Loucy (cell line): ENCODE measurements around the gene GPR137B.
"Not testable (repeated sequence)": the region's sequence is repeated elsewhere in the genome, so short reads cannot be mapped to it uniquely, and the experiment has no call there.

ENCODE experiments used
- H2AFZ ChIP-seq: fragments of 200-600 bp; sonication (generic); 2 replicates; pipeline ENCODE4 v1.6.0; 2016; ENCODE audit warnings: antibody characterized with exemption, mild to moderate bottlenecking, low read length, moderate library complexity
- H3F3A ChIP-seq: fragments of 200-600 bp; 2 replicates; pipeline ENCODE4 v1.6.0; 2016; ENCODE audit warnings: antibody characterized with exemption, low read depth, mild to moderate bottlenecking
- H3K27me3 ChIP-seq: fragments of 200-600 bp; sonication (generic); 2 replicates; pipeline ENCODE4 v1.6.1; 2014; ENCODE audit warnings: low read length, mild to moderate bottlenecking; ENCODE audit not compliant: insufficient read depth, poor library complexity, severe bottlenecking
- H3K36me3 ChIP-seq: fragments of 200-600 bp; sonication (generic); 2 replicates; pipeline ENCODE4 v1.6.1; 2016; ENCODE audit warnings: low read length; ENCODE audit not compliant: insufficient read depth
- H3K4me1 ChIP-seq: fragments of 200-600 bp; sonication (generic); 2 replicates; pipeline ENCODE4 v1.5.1; 2014; ENCODE audit warnings: low read length, mild to moderate bottlenecking; ENCODE audit not compliant: insufficient read depth, poor library complexity, severe bottlenecking
- H3K4me2 ChIP-seq: fragments of 200-600 bp; sonication (generic); 2 replicates; pipeline ENCODE4 v1.6.0; 2014; ENCODE audit warnings: antibody characterized with exemption, low read length, low read depth, mild to moderate bottlenecking; ENCODE audit not compliant: poor library complexity, severe bottlenecking
- H3K4me3 ChIP-seq: fragments of 200-600 bp; sonication (generic); 2 replicates; pipeline ENCODE4 v1.5.1; 2014; ENCODE audit warnings: low read length, mild to moderate bottlenecking, mixed read lengths; ENCODE audit not compliant: poor library complexity, severe bottlenecking
- H3K79me2 ChIP-seq: fragments of 200-600 bp; sonication (generic); 2 replicates; pipeline ENCODE4 v1.6.1; 2014; ENCODE audit warnings: low read length; ENCODE audit not compliant: insufficient read depth
- H3K9ac ChIP-seq: fragments of 200-600 bp; sonication (generic); 2 replicates; pipeline ENCODE4 v1.6.0; 2014; ENCODE audit warnings: mild to moderate bottlenecking, low read depth, low read length, moderate library complexity; ENCODE audit not compliant: poor library complexity, severe bottlenecking
- H3K9me2 ChIP-seq: fragments of 200-600 bp; sonication (generic); replicated peaks from 2 replicates; pipeline ENCODE4 v1.6.1; 2016; ENCODE audit warnings: low read depth, low read length, mixed read lengths
- H3K9me3 ChIP-seq: fragments of 200-600 bp; sonication (generic); 2 replicates; pipeline ENCODE4 v1.6.1; 2014; ENCODE audit warnings: mild to moderate bottlenecking, antibody characterized with exemption, low read length, low read depth; ENCODE audit not compliant: insufficient read depth
- H4K20me1 ChIP-seq: fragments of 200-600 bp; sonication (generic); 2 replicates; pipeline ENCODE4 v1.6.0; 2014; ENCODE audit warnings: antibody characterized with exemption, low read length, mild to moderate bottlenecking; ENCODE audit not compliant: insufficient read depth, poor library complexity, severe bottlenecking
- CTCF ChIP-seq: fragments of 200-600 bp; sonication (generic); conservative IDR thresholded peaks from 2 replicates; pipeline ENCODE4 v1.5.1; 2014; ENCODE audit warnings: mild to moderate bottlenecking, antibody characterized with exemption, low read length
- EZH2phosphoT487 ChIP-seq: fragments of 200-600 bp; IDR thresholded peaks from 2 replicates; pipeline ENCODE4 v1.6.1; 2018; ENCODE audit warnings: antibody characterized with exemption, mild to moderate bottlenecking, moderate library complexity, borderline replicate concordance

GPR137B gene

GRCh38 chr1:236185687-236186086 is 43.3 kb downstream of the GPR137B start:
- Histone ChIP-seq H4K20me1 (no peaks in the 10 kb centered on the region), H3K36me3 (no peaks in the 10 kb centered on the region), H3F3A (no peaks in the 10 kb centered on the region), H3K9ac (no peak overlapping the region), H3K27me3 (no peaks in the 10 kb centered on the region), H3K79me2 (no peaks in the 10 kb centered on the region), H3K9me2 (no peaks in the 10 kb centered on the region), H3K9me3 (no peaks in the 10 kb centered on the region), H3K4me2 (no peak overlapping the region), H3K4me3 (no peak overlapping the region), H2AFZ (no peak overlapping the region), H3K4me1 (no peaks in the 10 kb centered on the region)
- TF ChIP-seq EZH2phosphoT487 = no peak
- TF ChIP-seq CTCF = no peak

- not testable (repeated sequence) for H2AFZ ChIP-seq, H3K9me3 ChIP-seq, H3K4me2 ChIP-seq, H3K9me2 ChIP-seq, H3F3A ChIP-seq, H4K20me1 ChIP-seq, H3K4me1 ChIP-seq, H3K27me3 ChIP-seq, H3K9ac ChIP-seq, H3K4me3 ChIP-seq, H3K79me2 ChIP-seq, H3K36me3 ChIP-seq
These were observed 44.1 kb downstream of the GPR137B start for GRCh38 chr1:236186471-236186870.

GRCh38 chr1:236188084-236188483 is 45.7 kb downstream of the GPR137B start:
- H3K36me3 ChIP-seq, H3K27me3 ChIP-seq, H3K79me2 ChIP-seq, H4K20me1 ChIP-seq, H3K9ac ChIP-seq, H3K9me2 ChIP-seq, H3F3A ChIP-seq, H3K4me3 ChIP-seq, H3K4me2 ChIP-seq, H2AFZ ChIP-seq, H3K4me1 ChIP-seq, H3K9me3 ChIP-seq: not testable (repeated sequence)

- Histone ChIP-seq H3K9ac (no peak overlapping the region), H3K9me3 (no peaks in the 10 kb centered on the region), H3K9me2 (no peaks in the 10 kb centered on the region), H3K36me3 (no peaks in the 10 kb centered on the region), H3K4me1 (no peaks in the 10 kb centered on the region), H3K4me3 (no peak overlapping the region), H3K4me2 (no peak overlapping the region), H2AFZ (no peak overlapping the region), H3K27me3 (no peaks in the 10 kb centered on the region), H3K79me2 (no peaks in the 10 kb centered on the region), H4K20me1 (no peaks in the 10 kb centered on the region), H3F3A (no peaks in the 10 kb centered on the region)
- TF ChIP-seq CTCF = no peak
- no peak for TF ChIP-seq EZH2phosphoT487
These were observed 50.8 kb downstream of the GPR137B start for GRCh38 chr1:236193184-236193583.
